Sigmoid colon (tissue), 7 donors: ENCODE results near the gene PAPOLA. TPM values are rescaled to one million over a fixed set of nuclear protein-coding genes. Genes with fewer than 3 reads are reported as not detected.

ENCODE experiments used
- DNase-seq: peaks from one replicate; pipeline ENCODE4 v3.0.0-alpha.2; 2019
- H3K27ac ChIP-seq, 4 donors: fragments of 200-600 bp; sonication (generic); one replicate each; pipeline ENCODE4 v1.5.1; 2016 to 2019; ENCODE audit warnings: mild to moderate bottlenecking in 1 of 4
- H3K27me3 ChIP-seq, 3 donors: fragments of 200-600 bp; sonication (generic); one replicate each; pipeline ENCODE4 v1.5.1; 2019; ENCODE audit warnings: mild to moderate bottlenecking in 1 of 3
- H3K36me3 ChIP-seq, 4 donors: fragments of 200-600 bp; sonication (generic); one replicate each; pipeline ENCODE4 v1.5.1; 2016 to 2019
- H3K4me1 ChIP-seq, 4 donors: fragments of 200-600 bp; sonication (generic); one replicate each; pipeline ENCODE4 v1.5.1; 2017 to 2019
- H3K4me3 ChIP-seq, 4 donors: fragments of 200-600 bp; sonication (generic); one replicate each; pipeline ENCODE4 v1.5.1; 2017 to 2019; ENCODE audit warnings: mild to moderate bottlenecking in 2 of 4, moderate library complexity in 1 of 4
- H3K9me3 ChIP-seq, 4 donors: fragments of 200-600 bp in 3 of 4; sonication (generic) in 3 of 4; one replicate each; pipeline versions ENCODE4 v1.5.1 to v1.6.1; 2013 to 2019
- EP300 ChIP-seq, 4 donors: sonication (generic); formaldehyde crosslinking; IDR thresholded peaks; one replicate each; pipeline ENCODE4 v1.6.1; 2017; ENCODE audit warnings: antibody characterized with exemption in 4 of 4
- POLR2A ChIP-seq, 2 donors: fragments of 450-650 bp; IDR thresholded peaks; one replicate each; pipeline ENCODE4 v1.6.1; 2016; ENCODE audit warnings: antibody characterized with exemption in 2 of 2, mild to moderate bottlenecking in 2 of 2, moderate library complexity in 2 of 2
- POLR2AphosphoS5 ChIP-seq, 4 donors: sonication (generic); formaldehyde crosslinking; IDR thresholded peaks; one replicate each; pipeline ENCODE4 v1.6.1; 2017; ENCODE audit warnings: antibody characterized with exemption in 4 of 4
- WGBS, 2 donors: extraction: QIAGEN DNeasy Blood & Tissue Kit; methylation state at CpG; one replicate each; pipeline ENCODE4 v1.1.7; 2013; 5-methylcytosine and 5-hydroxymethylcytosine counted together
- intact Hi-C: fragments of 100-400 bp; cut with DNase I; formaldehyde crosslinking; loops from one replicate; pipeline ENCODE4 v1.15.1; 2023
- polyA plus RNA-seq, 3 donors: library from polyadenylated mRNA; stranded (reverse); fragments of 200-250 nt; gene quantifications; one replicate each; pipeline ENCODE4 v1.2.3, GENCODE V29; 2013
- total RNA-seq, 4 donors: library from RNA; depleted of rRNA; stranded (reverse); fragments of >200 nt; gene quantifications; one replicate each; pipeline ENCODE4 v1.1.0, GENCODE V29; 2016
- TF ChIP-seq, protein P1 (sequence below), 4 experiments: fragments of 450-650 bp in 3 of 4; fragments of 200-600 bp in 1 of 4; IDR thresholded peaks; one replicate each; pipeline ENCODE4 v1.5.1; 2016 to 2019; ENCODE audit warnings: antibody characterized with exemption in 4 of 4, mild to moderate bottlenecking in 3 of 4, moderate library complexity in 2 of 4
- donor health status: healthy with polysubstance abuse.
- donor health status: Bipolar disorder and iron deficiency.
- donor health status: healthy.

Gene PAPOLA
- total and polyA plus RNA-seq, 7 donors = 67.9 to 154 (median 113) TPM

- no peak for DNase-seq
These were observed 65.2 kb downstream of the PAPOLA start for GRCh38 chr14:96567289-96567899.

DNA sequence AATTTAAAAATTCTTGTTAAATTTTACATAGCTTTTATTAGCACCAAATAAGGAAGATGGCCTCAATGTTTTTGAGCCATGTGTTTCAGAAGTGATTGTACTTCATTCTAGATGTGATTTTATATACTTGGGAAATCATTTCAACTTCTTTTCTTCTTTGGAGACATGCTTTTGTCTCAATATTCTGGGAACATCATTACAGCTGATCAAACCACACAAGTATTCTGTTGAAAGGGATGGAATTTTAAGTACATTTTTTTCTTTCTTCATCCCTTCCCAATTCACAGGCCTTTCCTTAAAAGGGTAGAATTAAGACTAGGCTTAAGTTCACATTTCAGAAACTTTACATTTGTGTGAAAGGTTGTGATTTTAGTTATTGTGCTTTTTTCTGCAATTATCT is 66.4 kb downstream of the PAPOLA start:
- no peaks in the 10 kb centered on the region for H3K27me3 ChIP-seq
- H3K36me3 ChIP-seq = peaks cover 0 to 48% (median 6%) of the 10 kb centered on the region in 4 donors
- peaks cover 0 to 3% (median under 1%) of the 10 kb centered on the region in 4 donors for H3K4me1 ChIP-seq
- H3K27ac ChIP-seq = no peak overlapping the region
- H3K9me3 ChIP-seq = no peaks in the 10 kb centered on the region
- TF ChIP-seq EP300 (IDR thresholded peaks at IDR 0.05) (no peak), POLR2AphosphoS5 (IDR thresholded peaks at IDR 0.05) (no peak), POLR2A (IDR thresholded peaks at IDR 0.05) (no peak)
- TF ChIP-seq, protein P1, sequence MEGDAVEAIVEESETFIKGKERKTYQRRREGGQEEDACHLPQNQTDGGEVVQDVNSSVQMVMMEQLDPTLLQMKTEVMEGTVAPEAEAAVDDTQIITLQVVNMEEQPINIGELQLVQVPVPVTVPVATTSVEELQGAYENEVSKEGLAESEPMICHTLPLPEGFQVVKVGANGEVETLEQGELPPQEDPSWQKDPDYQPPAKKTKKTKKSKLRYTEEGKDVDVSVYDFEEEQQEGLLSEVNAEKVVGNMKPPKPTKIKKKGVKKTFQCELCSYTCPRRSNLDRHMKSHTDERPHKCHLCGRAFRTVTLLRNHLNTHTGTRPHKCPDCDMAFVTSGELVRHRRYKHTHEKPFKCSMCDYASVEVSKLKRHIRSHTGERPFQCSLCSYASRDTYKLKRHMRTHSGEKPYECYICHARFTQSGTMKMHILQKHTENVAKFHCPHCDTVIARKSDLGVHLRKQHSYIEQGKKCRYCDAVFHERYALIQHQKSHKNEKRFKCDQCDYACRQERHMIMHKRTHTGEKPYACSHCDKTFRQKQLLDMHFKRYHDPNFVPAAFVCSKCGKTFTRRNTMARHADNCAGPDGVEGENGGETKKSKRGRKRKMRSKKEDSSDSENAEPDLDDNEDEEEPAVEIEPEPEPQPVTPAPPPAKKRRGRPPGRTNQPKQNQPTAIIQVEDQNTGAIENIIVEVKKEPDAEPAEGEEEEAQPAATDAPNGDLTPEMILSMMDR (IDR thresholded peaks at IDR 0.05) = no peak
- intact Hi-C loops = loop anchor here (10.0 kb wide), 1 partner anchor 244 kb away; no protein-coding TSS in a partner anchor
- H3K4me3 ChIP-seq = no peak overlapping the region
- DNase-seq = no peak

More at GRCh38 chr14:96567289-96567899, 65.2 kb downstream of the PAPOLA start:
- intact Hi-C loops = loop anchor here (1.0 to 10.0 kb wide), 2 partner anchors 174 to 243 kb away; no protein-coding TSS in a partner anchor
- no peaks in the 10 kb centered on the region for H3K9me3 ChIP-seq
- peaks cover 0 to 56% (median 6%) of the 10 kb centered on the region in 4 donors for H3K36me3 ChIP-seq
- WGBS, 2 donors = 74 to 79% methylated on average over 3 of the region's 3 CpGs
- peaks cover 0 to 3% (median 0%) of the 10 kb centered on the region in 4 donors for H3K4me1 ChIP-seq
- TF ChIP-seq, protein P1 (IDR thresholded peaks at IDR 0.05) = peak in 3 of 4 experiments; percentile 30 to 40 (median 37)
- no peak for TF ChIP-seq POLR2A (IDR thresholded peaks at IDR 0.05)
- H3K27ac ChIP-seq = no peak overlapping the region
- no peaks in the 10 kb centered on the region for H3K27me3 ChIP-seq
- no peak overlapping the region for H3K4me3 ChIP-seq

GRCh38 chr14:96571311-96571710 is 69.1 kb downstream of the PAPOLA start:
- H3K27me3 ChIP-seq = no peaks in the 10 kb centered on the region
- peaks cover 0 to 20% (median 16%) of the 10 kb centered on the region in 4 donors for H3K4me1 ChIP-seq
- no peaks in the 10 kb centered on the region for H3K9me3 ChIP-seq
- intact Hi-C loops = no loop called here
- DNase-seq = no peak
- WGBS, 2 donors = 94% methylated on average over 4 of the region's 4 CpGs
- TF ChIP-seq POLR2AphosphoS5 (IDR thresholded peaks at IDR 0.05) (no peak), EP300 (IDR thresholded peaks at IDR 0.05) (no peak), POLR2A (IDR thresholded peaks at IDR 0.05) (no peak)
- TF ChIP-seq, protein P1 (IDR thresholded peaks at IDR 0.05) = no peak
- H3K4me3 ChIP-seq = no peak overlapping the region
- peaks cover 0 to 23% (median 0%) of the 10 kb centered on the region in 4 donors for H3K36me3 ChIP-seq
- no peak overlapping the region for H3K27ac ChIP-seq

- Histone ChIP-seq H3K27me3 (no peaks in the 10 kb centered on the region), H3K4me3 (no peak overlapping the region), H3K36me3 (peaks cover 0 to 10% (median 0%) of the 10 kb centered on the region in 4 donors), H3K9me3 (no peaks in the 10 kb centered on the region), H3K27ac (no peak overlapping the region), H3K4me1 (peaks cover 0 to 20% (median 16%) of the 10 kb centered on the region in 4 donors)
- intact Hi-C loops = no loop called here
- no peak for DNase-seq
- TF ChIP-seq POLR2A (IDR thresholded peaks at IDR 0.05) (no peak), POLR2AphosphoS5 (IDR thresholded peaks at IDR 0.05) (no peak), EP300 (IDR thresholded peaks at IDR 0.05) (no peak)
- TF ChIP-seq, protein P1 (IDR thresholded peaks at IDR 0.05) = no peak
- WGBS, 2 donors = 96% methylated on average over 5 of the region's 5 CpGs
These were observed 71.4 kb downstream of the PAPOLA start for GRCh38 chr14:96573473-96574100.
